OCI-M2 (cell line): ENCODE results near the gene KDM1A.
A peak's percentile ranks its signal among the peaks of the same experiment; 100 is the strongest.
"Not testable (repeated sequence)": the region's sequence is repeated elsewhere in the genome, so short reads cannot be mapped to it uniquely, and the experiment has no call there.

Source experiments
- DNase-seq: peaks from one replicate; lab custom pipeline; 2025; ENCODE audit not compliant: unreplicated experiment; lab: John Stamatoyannopoulos, UW

The KDM1A gene

DNA sequence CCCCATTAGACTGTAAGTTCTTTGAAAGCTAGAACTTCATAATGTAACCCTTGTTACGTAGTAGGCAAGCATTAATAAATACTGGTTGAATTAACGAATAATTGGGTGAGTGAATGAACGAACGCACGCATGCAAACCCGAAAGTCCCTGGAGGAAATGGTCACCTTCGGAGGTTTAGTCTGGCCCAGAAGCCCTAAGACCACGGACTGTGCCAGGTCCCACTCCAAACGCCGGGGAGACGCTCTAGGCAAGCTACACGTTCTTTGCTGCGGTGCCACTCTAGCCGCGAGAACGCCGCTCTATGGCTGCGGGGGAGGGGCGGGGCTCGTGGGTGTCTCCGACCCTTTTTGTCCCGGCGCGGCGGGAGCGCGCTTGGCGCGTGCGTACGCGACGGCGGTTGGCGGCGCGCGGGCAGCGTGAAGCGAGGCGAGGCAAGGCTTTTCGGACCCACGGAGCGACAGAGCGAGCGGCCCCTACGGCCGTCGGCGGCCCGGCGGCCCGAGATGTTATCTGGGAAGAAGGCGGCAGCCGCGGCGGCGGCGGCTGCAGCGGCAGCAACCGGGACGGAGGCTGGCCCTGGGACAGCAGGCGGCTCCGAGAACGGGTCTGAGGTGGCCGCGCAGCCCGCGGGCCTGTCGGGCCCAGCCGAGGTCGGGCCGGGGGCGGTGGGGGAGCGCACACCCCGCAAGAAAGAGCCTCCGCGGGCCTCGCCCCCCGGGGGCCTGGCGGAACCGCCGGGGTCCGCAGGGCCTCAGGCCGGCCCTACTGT lies at the start of gene KDM1A:
TSS of gene KDM1A (plus strand) at position 375 of the 769 bp plus-strand sequence. CDS start at position 504, 129 bp downstream.
- DNase-seq = peak; percentile 75

DNA sequence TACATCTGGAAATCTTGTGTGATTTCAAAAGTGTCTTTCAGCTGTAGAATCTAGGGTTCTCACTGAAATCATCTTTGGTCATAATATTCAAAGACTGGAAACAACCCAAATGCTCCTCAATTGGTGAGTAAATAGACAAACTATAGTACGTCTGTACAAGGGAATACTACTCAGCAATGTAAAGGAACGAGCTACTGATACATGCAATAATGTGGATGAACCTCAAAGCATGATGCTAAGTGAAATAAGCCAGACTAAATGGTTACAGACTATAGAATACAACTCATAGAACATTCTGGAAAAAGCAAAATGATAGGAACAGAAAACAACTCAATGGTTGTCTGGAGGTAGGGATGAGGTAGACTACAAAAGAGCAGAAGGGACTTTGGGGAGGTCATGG lies 49.2 kb upstream of the KDM1A start:
- no peak for DNase-seq

DNA sequence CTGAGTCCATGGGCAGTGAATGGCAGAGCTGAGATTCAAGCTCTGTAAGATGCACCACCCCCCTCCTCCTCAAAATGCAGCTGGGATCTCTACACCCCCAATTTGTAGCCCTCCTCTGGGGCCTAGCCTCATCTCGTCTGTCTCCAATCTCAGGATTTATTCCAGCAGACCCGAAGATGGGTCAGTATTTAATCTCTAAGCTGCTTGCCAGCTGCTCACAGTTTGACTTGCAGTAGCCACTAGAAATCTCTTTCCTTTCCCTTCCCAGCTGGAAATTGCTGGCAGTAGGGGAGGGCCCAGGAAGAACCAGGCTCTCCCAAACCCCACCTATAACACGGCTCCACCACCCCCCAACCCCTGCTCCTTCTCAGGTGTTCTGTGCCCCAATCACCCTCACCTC lies 48.1 kb upstream of the KDM1A start:
- no peak for DNase-seq

DNA sequence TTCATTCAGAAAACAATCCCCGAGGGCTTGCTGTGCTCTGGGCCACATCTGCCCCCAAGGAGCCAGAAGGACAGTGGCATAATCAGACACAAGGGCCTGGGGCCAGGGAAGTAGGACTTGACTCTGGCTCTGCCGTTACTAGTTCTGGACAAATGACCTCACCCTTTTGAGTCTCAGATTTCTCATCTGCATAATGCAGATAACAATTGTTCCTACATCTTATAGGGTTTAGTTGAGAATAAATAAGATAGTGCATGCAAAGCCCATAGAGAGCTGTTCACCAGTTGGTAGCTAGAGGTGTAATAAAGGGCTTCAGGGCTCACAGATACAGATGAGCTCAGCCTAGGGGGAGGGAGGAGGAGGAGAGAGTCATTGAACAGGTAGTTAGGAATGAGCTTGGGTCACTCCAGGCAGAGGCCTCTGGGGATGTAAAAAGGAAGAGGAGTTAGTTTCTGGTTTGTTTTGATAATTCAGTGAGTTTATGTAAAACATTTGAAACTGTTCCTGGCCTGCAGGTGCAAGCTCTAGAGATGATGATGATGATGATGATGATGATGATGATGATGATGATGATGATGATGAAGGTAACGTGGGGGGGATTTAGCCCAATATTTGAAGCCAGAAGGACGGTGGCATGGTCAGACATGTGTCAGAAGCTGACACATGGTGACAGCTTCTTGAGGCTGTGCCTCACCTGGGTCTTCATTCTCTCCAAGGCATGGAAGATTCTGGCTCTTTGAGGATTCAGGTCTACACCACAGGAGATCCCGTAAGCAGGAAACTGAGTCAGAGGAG lies 47.5 kb upstream of the KDM1A start:
- DNase-seq = no peak

DNA sequence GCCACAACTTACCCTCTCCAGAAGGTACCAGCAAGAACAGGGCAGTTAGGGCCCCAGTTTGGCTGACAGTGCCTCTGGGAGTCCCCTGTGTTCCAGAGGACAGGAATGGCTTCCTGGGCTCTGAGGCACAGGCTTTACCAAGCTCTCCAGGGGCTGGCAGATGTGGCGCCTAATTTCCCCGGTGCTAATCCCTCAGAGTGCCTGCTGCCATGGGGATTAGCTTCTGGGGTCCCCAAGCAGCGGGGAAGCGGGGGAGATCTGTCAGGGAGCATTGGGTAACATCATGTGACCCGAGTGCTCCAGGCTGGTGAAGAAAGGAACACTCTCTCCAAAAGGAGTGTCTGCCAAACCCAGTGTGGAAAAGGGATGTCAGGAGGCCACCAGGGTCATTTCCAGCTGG lies 46.5 kb upstream of the KDM1A start, which contains the start of gene LACTBL1:
TSS of gene LACTBL1 (minus strand) at position 107 of the 400 bp plus-strand sequence. CDS start 550 bp downstream, outside the sequence.
- DNase-seq = no peak

DNA sequence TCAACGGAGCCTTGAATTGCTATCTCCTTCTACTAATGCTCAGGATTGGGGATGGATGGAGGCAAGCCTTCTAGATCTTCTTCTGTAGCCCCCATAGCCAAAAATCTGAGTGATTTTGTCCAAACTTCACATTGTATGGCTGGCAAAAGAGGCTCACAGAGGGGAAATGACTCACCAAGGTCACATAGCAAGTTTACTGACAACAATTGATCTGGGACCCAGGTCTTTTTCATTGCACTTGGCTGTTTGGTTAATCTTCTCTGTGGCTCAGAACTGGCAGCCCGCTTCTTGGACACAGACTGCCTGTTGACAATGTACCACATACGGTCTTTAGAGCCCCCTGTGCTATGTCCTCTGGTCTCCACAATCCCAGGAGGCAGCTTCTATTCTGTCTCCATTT lies 43.6 kb upstream of the KDM1A start:
- DNase-seq = no peak

DNA sequence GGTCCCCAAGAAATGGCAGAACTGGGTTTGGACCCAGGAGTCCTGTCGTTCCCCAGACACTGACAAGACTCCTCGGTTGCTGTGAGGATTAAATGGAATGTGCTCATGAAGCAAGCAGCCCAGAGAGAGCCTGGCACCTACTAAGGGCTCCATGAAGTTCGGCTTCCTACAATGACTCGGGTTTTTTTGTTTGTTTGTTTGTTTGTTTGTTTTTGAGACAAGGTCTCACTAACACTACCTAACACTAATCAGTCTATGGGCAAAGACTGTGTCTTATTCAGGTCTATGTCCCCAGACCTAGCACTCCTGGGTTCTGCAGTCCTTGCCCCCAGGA lies 43.2 kb upstream of the KDM1A start:
- no peak for DNase-seq

DNA sequence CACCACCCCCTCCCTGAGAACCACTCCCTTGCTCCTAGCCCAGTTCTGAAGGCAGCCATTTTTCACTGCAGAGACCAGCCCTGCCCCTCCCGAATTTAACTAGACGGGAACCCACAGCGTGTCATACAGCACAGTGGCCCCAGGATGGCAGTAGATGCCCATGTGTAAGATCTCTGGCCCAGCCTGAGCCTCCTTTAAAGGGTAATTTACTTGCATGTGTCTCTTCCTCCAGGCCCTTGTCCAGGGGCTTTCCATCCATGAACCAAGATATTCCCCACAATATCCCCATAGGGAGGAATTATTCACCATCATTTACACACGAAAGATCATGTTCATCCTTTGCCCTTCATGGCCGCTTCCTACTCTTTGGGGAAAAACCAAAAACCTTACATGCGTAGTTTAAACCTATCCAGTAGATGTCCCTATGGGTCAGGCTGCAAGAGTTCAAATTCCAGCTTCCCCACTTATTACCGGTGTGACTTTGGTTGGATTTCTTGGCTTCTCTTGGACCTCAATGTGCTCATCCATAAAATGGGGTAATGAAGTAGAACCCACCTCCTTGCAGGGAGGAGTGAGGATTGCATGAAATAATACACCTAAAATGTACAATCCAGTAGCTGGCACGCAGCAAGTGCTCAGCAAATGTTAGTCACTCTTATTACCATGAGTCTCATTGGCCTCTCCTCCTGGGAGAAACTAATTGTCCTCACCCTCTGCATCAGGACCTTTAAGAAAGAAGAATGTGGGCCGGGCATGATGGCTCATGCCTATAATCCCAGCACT lies 42.6 kb upstream of the KDM1A start:
- no peak for DNase-seq

DNA sequence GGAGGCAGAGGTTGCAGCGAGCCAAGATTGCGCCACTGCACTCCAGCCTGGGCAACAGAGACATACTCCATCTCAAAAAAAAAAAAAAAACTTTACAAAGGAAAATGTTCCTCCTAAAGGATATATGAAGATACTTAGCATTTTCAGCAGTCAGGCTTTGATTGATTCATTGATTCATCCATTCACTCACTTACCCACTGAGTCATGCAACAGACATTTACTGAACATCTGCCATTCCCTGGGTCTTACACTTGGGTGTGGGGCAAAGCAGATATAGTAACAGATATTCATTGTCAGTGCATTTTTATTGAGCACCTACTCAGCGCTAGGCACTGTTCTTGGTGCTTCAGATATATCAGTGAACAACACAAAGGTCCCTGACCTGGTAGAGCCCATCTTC lies 41.0 kb upstream of the KDM1A start:
- DNase-seq = no peak

DNA sequence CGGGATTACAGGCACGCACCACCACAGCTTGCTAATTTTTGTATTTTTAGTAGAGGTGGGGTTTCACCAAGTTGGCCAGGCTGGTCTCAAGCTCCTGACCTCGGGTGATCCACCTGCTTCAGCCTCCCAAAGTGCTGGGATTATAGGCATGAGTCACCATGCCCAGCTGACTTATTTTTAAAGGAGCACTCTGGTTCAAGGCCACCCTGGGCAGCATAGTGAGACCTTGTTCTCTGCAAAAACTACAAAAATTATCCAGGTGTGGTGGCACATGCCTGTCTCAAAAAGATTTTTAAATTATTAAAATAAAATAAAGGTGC lies 38.8 kb upstream of the KDM1A start:
- DNase-seq = not testable (repeated sequence)

DNA sequence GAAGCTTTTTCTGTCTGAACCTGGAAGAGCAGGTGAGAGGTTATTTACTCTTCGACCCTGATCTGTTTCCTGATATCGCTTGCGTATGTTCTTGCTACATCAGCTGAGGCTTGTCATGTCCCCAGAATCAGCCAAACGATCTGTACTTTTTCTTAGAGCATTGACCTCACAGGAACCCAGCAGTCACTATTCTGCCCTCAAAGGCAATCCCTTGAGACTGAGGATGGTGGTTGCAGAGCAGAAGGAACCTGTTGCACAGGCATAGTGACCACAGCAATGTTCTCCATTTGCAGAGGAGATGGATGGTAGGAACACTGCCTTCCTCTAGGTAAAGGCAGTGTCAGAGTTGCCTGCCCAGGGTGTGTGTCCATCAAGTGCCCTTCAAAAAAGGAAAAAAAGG lies 35.3 kb upstream of the KDM1A start:
- DNase-seq = no peak

DNA sequence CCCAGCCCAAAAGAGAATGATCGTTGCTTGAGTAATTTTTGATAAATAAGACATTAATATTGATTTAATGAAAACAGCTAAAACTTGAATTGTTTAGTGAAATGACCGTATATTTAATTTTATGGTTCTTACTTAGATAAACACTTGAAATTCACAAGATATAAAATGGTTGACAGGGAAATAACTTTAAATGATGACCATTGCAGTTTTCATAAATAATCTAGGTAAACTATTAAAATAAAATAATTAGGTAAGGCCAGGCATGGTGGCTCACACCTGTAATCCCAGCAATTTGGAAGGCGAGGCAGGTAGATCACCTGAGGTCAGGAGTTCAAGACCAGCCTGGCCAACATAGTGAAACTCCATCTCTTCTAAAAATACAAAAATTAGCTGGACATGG lies 26.9 kb upstream of the KDM1A start:
- not testable (repeated sequence) for DNase-seq

DNA sequence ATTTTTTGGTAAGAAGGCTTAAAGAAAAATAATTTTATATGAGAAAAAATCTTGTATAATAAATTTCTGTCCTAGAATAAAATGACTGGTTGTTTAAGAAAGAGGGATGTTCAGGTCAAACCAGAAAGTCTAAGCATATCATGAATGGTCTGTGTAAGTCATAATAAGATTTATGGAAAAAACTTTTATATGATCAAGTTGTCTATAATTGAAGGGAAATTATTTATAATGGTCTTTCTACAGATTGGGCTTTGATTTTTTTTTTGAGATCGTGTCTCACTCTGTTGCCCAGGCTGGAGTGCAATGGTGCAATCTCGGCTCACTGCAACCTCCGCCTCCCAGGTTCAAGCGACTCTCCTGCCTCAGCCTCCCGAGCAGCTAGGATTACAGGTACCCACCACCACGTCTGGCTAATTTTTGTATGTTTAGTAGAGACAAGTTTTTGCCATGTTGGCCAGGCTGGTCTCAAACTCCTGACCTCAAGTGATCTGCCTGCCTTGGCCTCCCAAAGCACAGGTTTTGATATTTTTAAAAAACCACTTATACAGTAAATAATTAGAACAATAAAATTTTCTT lies 26.0 kb upstream of the KDM1A start:
- DNase-seq = not testable (repeated sequence)

DNA sequence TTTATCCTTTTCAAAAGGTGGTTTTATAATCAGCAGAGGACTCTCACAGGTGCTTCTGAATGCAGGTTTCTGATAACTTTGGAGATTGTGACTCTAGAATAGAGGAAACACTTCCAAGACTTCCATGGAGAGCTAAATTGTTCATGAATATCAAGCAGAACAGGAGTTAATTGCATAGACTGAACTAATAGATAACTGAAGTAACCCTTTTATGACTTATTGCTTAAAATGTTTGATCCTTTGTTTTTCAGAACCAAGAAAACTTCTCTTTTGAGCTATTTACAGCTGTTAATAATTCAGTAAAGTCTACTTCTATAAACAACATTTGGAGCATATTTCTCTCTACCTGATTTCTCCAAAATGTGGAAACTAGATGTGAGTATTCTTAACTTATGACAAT lies 23.5 kb upstream of the KDM1A start:
- no peak for DNase-seq

DNA sequence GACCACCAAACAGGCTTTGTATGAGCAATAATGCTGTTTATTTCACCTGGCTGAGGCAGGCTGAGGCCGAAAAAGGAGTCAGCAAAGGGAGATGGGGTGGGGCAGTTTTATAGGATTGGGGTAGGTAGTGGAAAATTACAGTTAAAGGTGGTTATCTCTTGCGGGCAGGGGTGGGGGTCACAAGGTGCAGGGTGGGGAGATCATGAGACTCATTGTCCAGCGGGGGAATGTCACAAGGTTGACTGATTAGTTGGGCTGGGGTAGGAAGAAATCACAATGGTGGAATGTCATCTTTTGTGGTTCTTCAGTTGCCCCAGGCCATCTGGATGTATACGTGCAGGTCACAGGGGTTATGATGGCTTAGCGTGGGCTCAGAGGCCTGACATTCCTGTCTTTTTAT lies 21.7 kb upstream of the KDM1A start:
- not testable (repeated sequence) for DNase-seq

DNA sequence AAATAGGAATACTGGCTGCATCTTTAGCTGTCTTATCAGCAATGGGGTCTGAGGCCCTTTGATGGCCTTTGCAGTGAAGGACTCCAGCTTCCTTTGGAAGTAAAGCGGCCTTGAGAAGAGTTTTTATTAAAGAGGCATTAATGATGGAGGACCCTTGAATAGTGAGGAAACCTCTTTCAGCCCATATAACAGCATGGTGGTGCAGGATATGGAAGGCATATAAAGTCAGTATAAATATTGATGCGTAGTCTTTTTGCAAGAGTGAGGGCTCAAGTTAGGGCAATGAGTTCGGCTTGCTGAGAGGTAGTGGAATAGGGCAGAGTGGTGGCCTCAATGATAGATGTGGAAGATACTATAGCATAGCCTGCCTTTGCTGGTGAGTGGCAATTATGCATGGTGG lies 19.1 kb upstream of the KDM1A start:
- not testable (repeated sequence) for DNase-seq

DNA sequence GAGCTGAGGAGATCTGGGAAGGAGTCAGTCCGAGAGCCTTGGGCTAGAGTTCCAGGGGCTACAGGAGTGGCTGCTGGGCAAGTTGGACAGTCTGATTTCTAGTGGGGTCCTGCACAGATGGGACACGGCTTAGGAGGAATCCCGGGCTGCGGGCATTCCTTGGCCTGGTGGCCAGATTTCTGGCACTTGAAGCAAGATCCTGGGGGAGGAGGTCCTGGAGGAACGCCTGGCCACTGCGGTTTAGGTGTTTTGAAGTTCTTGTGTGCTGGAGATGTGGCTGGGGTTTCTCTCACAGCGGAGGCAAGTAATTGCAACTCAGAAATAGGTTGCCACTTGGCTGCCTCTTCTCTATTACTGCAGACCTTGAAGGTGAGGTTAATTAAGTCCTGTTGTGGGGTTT lies 17.1 kb upstream of the KDM1A start:
- not testable (repeated sequence) for DNase-seq

DNA sequence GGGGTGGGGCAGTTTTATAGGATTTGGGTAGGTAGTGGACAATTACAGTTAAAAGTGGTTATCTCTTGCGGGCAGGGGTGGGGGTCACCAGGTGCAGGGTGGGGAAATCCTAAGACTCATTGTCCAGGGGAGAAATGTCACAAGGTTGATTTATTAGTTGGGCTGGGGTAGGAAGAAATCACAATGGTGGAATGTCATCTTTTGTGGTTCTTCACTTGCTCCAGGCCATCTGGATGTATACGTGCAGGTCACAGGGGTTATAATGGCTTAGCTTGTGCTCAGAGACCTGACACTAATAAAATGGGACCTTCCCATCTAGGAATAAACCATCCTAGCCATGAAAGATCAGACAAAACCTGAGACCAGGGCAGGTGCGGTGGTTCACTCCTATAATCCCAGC lies 15.2 kb upstream of the KDM1A start:
- no peak for DNase-seq

DNA sequence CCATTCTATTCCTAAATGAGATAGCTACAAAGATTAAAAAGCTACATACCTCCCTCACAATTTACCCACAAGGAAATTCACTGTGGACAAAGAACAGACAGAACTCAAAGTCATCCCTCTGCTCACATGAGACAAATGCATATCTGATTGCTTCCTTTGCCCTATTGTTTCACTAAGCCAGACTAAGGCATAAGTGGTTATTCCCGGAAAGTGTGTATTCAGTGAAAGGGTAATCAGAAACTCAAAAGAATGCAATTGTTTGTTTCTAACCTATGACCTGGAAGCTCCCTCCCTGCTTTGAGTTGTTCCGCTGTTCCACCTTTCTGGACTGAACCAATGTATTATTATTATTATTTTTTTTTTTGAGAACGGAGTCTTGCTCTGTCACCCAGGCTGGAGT lies 14.5 kb upstream of the KDM1A start:
- DNase-seq = not testable (repeated sequence)

DNA sequence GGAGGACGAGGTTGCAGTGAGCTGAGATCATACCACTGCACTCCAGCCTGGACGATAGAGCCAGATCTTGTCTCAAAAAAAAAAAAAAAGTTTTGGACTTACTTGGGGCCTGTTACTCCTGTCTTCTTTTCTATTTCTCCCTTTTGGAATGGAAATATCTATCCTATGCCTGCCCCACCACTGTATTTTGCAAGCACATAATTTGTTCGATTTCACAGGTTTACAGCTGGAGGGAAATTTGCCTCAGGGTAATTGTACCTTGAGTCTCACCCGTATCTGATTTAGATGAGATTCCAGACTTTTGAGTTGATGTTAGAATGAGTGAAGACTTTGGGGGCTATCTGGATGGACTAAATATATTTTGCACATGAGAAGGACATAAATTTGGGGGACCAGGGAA lies 12.2 kb upstream of the KDM1A start:
- no peak for DNase-seq

DNA sequence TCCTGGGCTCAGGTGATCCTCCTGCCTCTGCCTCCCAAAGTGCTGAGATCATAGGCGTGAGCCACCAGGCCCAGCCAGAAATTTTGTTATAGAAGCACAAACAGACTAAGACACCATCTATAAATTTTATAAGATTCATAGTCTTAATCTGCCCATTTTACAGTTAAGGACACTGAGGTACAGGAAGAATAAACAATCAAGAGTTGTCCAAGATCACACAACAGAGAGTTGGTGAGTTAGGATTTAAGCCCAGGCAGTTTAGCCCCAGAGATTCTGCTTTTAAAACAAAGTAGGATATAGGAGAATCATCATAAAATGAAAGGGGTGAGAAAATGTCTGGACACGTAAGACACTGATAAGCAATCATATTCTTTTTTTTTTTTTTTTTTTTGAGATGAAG lies 10.4 kb upstream of the KDM1A start:
- DNase-seq = no peak
